Suprapubic skin (tissue), 3 donors: ENCODE measurements around the gene PRSS35.
"Not testable (repeated sequence)": the region's sequence is repeated elsewhere in the genome, so short reads cannot be mapped to it uniquely, and the experiment has no call there.

Source experiments
- CTCF ChIP-seq, 2 donors: fragments of 200-600 bp in 1 of 2; fragments of 450-650 bp in 1 of 2; sonication (generic) in 1 of 2; IDR thresholded peaks; one replicate each; pipeline ENCODE4 v1.5.1; 2016 to 2019; ENCODE audit warnings: antibody characterized with exemption in 2 of 2, mild to moderate bottlenecking in 1 of 2, moderate library complexity in 1 of 2
- POLR2A ChIP-seq, 2 donors: fragments of 450-650 bp; IDR thresholded peaks; one replicate each; pipeline ENCODE4 v1.6.1; 2017; ENCODE audit warnings: antibody characterized with exemption in 2 of 2, mild to moderate bottlenecking in 2 of 2, moderate library complexity in 2 of 2

- not testable (repeated sequence) for TF ChIP-seq CTCF, POLR2A (IDR thresholded peaks at IDR 0.05)
Observed at GRCh38 chr6:83551748-83552147, 39.4 kb downstream of the PRSS35 start.
